Right atrium auricular region (tissue), 2 donors: ENCODE data around the gene CSTPP1. TPM values are rescaled to one million over a fixed set of nuclear protein-coding genes. Genes with fewer than 3 reads are reported as not detected.
"Not testable (repeated sequence)": the region's sequence is repeated elsewhere in the genome, so short reads cannot be mapped to it uniquely, and the experiment has no call there.

Experiments used
- DNase-seq: peaks from one replicate; pipeline ENCODE4 v3.0.0-alpha.2; 2019; ENCODE audit warnings: low spot score
- H3K27ac ChIP-seq, 2 donors: fragments of 200-600 bp; sonication (generic); 1 replicate in 1 of 2; 2 replicates in 1 of 2; pipeline ENCODE4 v1.5.1; 2016 to 2019
- H3K27me3 ChIP-seq, 2 donors: fragments of 200-600 bp; sonication (generic); one replicate each; pipeline versions ENCODE4 v1.5.1 to v1.6.0; 2017 to 2019
- H3K36me3 ChIP-seq: fragments of 200-600 bp; sonication (generic); one replicate; pipeline ENCODE4 v1.5.1; 2016
- H3K4me1 ChIP-seq, 2 donors: fragments of 200-600 bp; sonication (generic); one replicate each; pipeline versions ENCODE4 v1.5.1 to v1.6.0; 2017 to 2019
- H3K4me3 ChIP-seq, 2 donors: fragments of 200-600 bp; sonication (generic); 1 replicate in 1 of 2; 2 replicates in 1 of 2; pipeline ENCODE4 v1.5.1; 2017 to 2019; ENCODE audit warnings: mild to moderate bottlenecking in 1 of 2, moderate library complexity in 1 of 2
- H3K9me3 ChIP-seq, 2 donors: fragments of 200-600 bp; sonication (generic); one replicate each; pipeline ENCODE4 v1.5.1; 2019
- total RNA-seq, 2 donors: library from RNA; depleted of rRNA; stranded (reverse); fragments of >200 nt; gene quantifications; one replicate each; pipeline ENCODE4 v1.1.0, GENCODE V29; 2016
- TF ChIP-seq, protein P1 (sequence below), 2 donors: fragments of 200-600 bp; sonication (generic); IDR thresholded peaks; one replicate each; pipeline ENCODE4 v1.5.1; 2019; ENCODE audit warnings: antibody characterized with exemption in 2 of 2

The CSTPP1 gene
- total RNA-seq, 2 donors from 2014 or later: 8.1 to 14.0 TPM

- Histone ChIP-seq H3K36me3 (no peaks in the 10 kb centered on the region), H3K9me3 (no peaks in the 10 kb centered on the region), H3K4me3 (no peak overlapping the region), H3K27me3 (no peaks in the 10 kb centered on the region), H3K27ac (no peak overlapping the region), H3K4me1 (no peaks in the 10 kb centered on the region)
- no peak for DNase-seq
- TF ChIP-seq, protein P1, sequence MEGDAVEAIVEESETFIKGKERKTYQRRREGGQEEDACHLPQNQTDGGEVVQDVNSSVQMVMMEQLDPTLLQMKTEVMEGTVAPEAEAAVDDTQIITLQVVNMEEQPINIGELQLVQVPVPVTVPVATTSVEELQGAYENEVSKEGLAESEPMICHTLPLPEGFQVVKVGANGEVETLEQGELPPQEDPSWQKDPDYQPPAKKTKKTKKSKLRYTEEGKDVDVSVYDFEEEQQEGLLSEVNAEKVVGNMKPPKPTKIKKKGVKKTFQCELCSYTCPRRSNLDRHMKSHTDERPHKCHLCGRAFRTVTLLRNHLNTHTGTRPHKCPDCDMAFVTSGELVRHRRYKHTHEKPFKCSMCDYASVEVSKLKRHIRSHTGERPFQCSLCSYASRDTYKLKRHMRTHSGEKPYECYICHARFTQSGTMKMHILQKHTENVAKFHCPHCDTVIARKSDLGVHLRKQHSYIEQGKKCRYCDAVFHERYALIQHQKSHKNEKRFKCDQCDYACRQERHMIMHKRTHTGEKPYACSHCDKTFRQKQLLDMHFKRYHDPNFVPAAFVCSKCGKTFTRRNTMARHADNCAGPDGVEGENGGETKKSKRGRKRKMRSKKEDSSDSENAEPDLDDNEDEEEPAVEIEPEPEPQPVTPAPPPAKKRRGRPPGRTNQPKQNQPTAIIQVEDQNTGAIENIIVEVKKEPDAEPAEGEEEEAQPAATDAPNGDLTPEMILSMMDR (IDR thresholded peaks at IDR 0.05): no peak
These were observed 44.9 kb downstream of the CSTPP1 start for GRCh38 chr11:46981436-46981835.

DNA sequence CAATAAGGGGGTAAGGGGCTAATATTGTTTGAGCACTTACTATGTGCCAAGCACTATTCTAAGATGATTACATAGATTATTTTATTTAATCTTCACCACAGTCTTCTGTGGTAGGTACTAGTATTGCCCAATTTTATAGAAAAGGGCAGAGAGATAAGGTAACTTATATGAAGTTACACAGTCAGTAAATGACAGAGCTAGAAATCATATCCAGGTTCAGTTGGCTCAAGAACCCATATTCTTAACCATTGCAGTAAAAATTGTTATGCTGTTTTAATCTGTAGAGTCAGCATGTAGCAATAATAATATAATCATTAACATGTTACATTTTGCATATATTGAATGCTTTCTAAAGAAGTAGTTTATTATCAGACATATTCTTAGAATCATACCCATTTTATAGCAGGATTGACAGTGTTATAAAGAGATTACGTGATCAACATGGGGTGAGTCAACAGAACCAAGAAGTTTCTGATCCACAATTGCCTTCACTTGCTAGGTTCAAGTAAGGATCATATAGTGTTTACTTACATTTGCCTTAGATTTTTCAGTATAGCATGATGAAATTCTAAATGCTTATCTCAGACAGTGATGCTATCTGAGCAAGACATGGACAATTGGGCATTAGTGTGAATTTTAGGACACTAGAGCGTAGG is 46.4 kb downstream of the CSTPP1 start:
- no peak overlapping the region for H3K4me3 ChIP-seq
- TF ChIP-seq, protein P1 (IDR thresholded peaks at IDR 0.05): no peak
- H3K27ac ChIP-seq: no peak overlapping the region
- DNase-seq: no peak
- no peaks in the 10 kb centered on the region for H3K36me3 ChIP-seq
- no peaks in the 10 kb centered on the region for H3K27me3 ChIP-seq
- H3K9me3 ChIP-seq: no peaks in the 10 kb centered on the region
- no peaks in the 10 kb centered on the region for H3K4me1 ChIP-seq

DNA sequence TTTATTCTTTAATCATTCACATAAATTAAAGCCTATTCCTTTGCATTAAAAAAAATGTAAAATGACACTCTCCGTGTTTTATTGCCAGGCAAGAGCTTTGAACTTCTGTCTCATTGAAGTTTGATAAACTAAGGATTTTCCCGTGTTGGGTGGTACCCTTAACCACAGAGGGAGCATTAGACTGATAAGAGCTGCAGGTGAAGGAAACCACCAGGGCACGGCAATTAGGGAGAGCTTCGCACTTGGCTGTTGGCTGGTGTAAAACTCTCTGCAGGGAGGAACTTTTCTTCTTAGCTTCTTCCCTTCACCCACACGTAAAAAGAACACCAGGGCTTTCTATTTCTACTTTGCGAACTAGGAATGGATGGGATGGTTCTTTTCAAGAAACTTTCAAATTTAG is 47.0 kb downstream of the CSTPP1 start:
- Histone ChIP-seq H3K9me3 (no peaks in the 10 kb centered on the region), H3K4me1 (no peaks in the 10 kb centered on the region), H3K4me3 (no peak overlapping the region), H3K27me3 (no peaks in the 10 kb centered on the region), H3K36me3 (no peaks in the 10 kb centered on the region), H3K27ac (no peak overlapping the region)
- no peak for DNase-seq
- TF ChIP-seq, protein P1 (IDR thresholded peaks at IDR 0.05): no peak

DNA sequence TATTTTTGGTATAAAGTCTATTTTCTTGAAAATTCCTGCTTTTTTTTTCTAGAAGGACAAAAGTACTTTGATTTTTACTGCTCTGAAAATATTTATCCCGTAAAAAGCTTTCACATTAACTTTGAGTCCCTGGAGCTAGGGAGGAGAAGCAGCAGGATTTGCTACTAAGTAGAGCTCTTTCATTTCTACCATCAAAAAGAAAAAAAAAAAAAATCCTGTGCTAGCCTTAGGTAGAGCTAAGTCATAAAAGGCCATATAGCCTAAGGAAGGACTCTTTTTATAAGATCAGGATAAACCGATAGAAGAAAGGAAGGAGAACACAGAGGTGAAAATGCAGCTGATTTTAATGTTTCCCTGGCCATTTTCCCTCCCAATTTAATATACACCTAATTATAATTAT is 48.0 kb downstream of the CSTPP1 start:
- Histone ChIP-seq H3K36me3 (peaks cover 4% of the 10 kb centered on the region), H3K27me3 (no peaks in the 10 kb centered on the region), H3K4me1 (no peaks in the 10 kb centered on the region), H3K9me3 (no peaks in the 10 kb centered on the region), H3K27ac (no peak overlapping the region), H3K4me3 (no peak overlapping the region)
- TF ChIP-seq, protein P1 (IDR thresholded peaks at IDR 0.05): no peak
- DNase-seq: no peak

GRCh38 chr11:46984987-46985386 is 48.4 kb downstream of the CSTPP1 start:
- Histone ChIP-seq H3K27me3 (no peaks in the 10 kb centered on the region), H3K36me3 (peaks cover 8% of the 10 kb centered on the region), H3K4me1 (no peaks in the 10 kb centered on the region), H3K4me3 (no peak overlapping the region), H3K27ac (no peak overlapping the region), H3K9me3 (no peaks in the 10 kb centered on the region)
- no peak for DNase-seq
- TF ChIP-seq, protein P1 (IDR thresholded peaks at IDR 0.05): no peak

DNA sequence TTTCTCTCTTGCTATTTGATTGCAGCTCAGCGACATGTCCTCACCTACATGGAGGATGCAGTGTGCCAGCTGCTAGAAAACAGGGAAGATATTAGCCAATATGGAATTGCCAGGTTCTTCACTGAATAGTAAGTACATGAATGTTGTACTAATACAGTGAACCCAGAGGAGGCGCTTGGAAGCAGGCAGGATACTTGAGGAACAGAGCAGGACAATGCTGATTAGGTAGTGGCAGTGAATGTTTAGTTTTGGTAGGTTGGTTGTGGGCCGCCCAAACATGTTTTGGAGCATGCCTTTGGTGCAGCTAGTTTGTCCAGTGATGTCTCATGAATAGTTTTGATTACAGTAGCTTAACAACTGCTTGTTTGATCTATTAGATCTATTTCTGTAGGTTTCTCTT is 50.6 kb downstream of the CSTPP1 start:
- H3K27ac ChIP-seq: no peak overlapping the region
- H3K27me3 ChIP-seq: no peaks in the 10 kb centered on the region
- TF ChIP-seq, protein P1 (IDR thresholded peaks at IDR 0.05): no peak
- DNase-seq: no peak
- H3K9me3 ChIP-seq: no peaks in the 10 kb centered on the region
- peaks cover 8% of the 10 kb centered on the region for H3K36me3 ChIP-seq
- H3K4me3 ChIP-seq: no peak overlapping the region
- H3K4me1 ChIP-seq: no peaks in the 10 kb centered on the region

DNA sequence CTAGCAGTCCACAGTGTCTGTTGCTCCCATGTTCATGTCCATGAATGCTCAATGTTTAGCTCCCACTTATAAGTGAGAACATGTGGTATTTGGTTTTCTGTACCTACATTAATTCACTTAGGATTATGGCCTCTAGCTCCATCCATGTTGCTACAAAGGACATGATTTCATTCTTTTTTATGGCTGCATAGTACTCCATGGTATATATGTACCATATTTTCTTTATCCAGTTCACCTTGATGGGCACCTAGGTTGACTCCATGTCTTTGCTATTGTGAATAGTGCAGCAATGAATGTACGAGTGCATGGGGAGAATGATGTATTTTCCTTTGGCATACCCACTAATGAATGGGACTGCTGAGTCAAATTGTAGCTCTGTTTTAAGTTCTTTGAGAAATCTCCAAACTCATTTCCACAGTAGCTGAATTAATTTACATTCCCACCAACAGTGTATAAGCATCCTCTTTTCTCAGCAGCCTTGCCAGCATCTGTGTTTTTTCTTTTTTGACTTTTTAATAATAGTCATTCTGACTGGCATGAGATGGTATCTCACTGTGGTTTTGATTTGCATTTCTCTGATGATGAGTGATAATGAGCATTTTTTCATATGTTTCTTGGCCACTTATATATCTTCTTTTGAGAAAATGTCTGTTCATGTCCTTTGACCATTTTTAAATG is 53.4 kb downstream of the CSTPP1 start:
- not testable (repeated sequence) for H3K4me1 ChIP-seq, H3K4me3 ChIP-seq, H3K27ac ChIP-seq, DNase-seq, H3K9me3 ChIP-seq, H3K27me3 ChIP-seq, H3K36me3 ChIP-seq
